Mononuclear cell (primary cell): Measurements from ENCODE around the gene LCE3A. TPM values are rescaled to one million over a fixed set of nuclear protein-coding genes. Genes with fewer than 3 reads are reported as not detected.
"Not testable (repeated sequence)": the region's sequence is repeated elsewhere in the genome, so short reads cannot be mapped to it uniquely, and the experiment has no call there.

ENCODE experiments used
- H3K27me3 ChIP-seq: 2 replicates; pipeline ENCODE4 v1.6.0; 2011; ENCODE audit warnings: low read length, control low read depth; ENCODE audit not compliant: insufficient read depth
- H3K4me1 ChIP-seq: 2 replicates; pipeline ENCODE4 v1.5.1; 2011; ENCODE audit warnings: mild to moderate bottlenecking, low read length, control low read depth; ENCODE audit not compliant: insufficient read depth
- H3K4me3 ChIP-seq: 2 replicates; pipeline ENCODE4 v1.5.1; 2011; ENCODE audit warnings: mild to moderate bottlenecking, low read length, moderate library complexity
- H3K9me3 ChIP-seq: 2 replicates; pipeline ENCODE4 v1.5.1; 2011; ENCODE audit warnings: low read depth, mild to moderate bottlenecking, control low read depth, low read length
- total RNA-seq: library from RNA; depleted of rRNA; stranded (reverse); fragments of >200 nt; gene quantifications from one replicate; pipeline ENCODE4 v1.2.3, GENCODE V29; 2012

Gene LCE3A
- total RNA-seq, 1 donor: not detected

GRCh38 chr1:152613511-152613910 lies 9.4 kb downstream of the LCE3A start, which contains the start of gene LCE3B:
TSS of gene LCE3B (plus strand) at chr1:152613811. CDS start at chr1:152613811, 0 bp downstream.
- Histone ChIP-seq H3K27me3 (no peaks in the 10 kb centered on the region), H3K4me1 (no peaks in the 10 kb centered on the region), H3K4me3 (no peak within 1 kb of the TSS), H3K9me3 (no peaks in the 10 kb centered on the region)

DNA sequence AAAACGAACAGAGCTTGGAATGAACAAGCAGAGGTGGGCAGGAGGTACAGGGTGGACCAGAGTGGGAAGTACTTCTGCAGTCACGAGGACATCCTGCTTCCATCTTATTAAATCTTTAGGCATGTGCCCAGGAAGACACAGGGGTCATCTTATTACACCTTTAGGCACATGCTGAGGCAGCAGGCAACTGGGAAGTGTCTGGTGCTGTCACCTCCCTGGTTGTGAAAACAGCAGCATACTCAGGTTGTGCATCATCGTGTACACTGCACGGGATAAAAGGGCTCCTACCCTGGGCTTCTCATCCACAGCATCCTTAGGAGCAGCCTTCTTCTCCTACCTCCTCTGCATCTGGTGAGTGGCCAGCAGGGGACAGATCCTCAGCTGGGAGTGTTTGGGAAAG lies 23.0 kb downstream of the LCE3A start, which contains the start of gene LCE3C:
LCE3C (plus strand) TSS at position 301 of the 400 bp plus-strand sequence. CDS start 498 bp downstream, outside the sequence.
- no peaks in the 10 kb centered on the region for H3K27me3 ChIP-seq
- H3K9me3 ChIP-seq: peaks cover 6% of the 10 kb centered on the region

DNA sequence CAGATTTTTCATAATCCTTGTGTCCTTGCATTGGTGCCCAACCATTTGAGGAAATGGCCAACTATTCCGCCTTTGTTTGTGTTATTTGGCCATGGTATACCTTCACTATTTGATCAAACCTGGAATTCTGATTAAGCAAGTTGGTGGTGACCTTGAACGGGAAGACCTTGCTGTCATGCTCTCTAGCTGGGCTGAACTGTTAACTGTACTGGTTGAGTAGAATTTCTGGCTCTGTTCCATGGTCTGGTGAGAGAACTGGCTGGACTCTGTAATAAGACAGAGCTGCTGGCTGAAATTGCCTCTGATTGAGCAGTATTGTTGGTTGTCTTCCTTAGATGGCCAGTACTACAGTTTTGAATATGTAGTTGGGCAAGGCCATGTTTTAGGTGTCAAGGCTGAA lies 25.9 kb downstream of the LCE3A start:
- no peaks in the 10 kb centered on the region for H3K4me1 ChIP-seq
- no peaks in the 10 kb centered on the region for H3K27me3 ChIP-seq
- H3K4me3 ChIP-seq: no peak overlapping the region
- H3K9me3 ChIP-seq: peaks cover 11% of the 10 kb centered on the region

More for the DNA sequence above, 23.0 kb downstream of the LCE3A start, which contains the start of gene LCE3C:
- Histone ChIP-seq H3K4me3 (no peak within 1 kb of the TSS), H3K4me1 (no peaks in the 10 kb centered on the region)

DNA sequence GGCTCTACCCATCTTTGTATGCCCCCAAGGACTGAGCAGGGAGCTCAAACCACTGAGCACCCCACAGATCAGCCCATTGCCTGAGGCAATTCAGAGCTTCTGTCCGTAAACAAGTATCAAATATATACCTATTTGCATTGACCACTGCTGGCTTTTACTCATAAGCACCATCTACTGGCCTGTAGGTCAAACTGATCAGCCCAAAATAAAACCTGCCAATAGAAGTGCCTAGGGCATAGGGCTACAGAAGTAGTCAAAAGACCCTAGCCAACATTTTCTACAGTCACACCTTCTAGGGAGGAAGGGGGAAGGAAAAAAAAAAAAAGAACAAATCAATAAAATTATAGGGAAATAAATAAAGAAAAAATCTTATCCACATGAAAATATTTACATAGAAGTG lies 37.3 kb downstream of the LCE3A start:
- H3K4me1 ChIP-seq: no peaks in the 10 kb centered on the region
- no peak overlapping the region for H3K4me3 ChIP-seq
- H3K9me3 ChIP-seq: no peaks in the 10 kb centered on the region
- peaks cover 4% of the 10 kb centered on the region for H3K27me3 ChIP-seq

DNA sequence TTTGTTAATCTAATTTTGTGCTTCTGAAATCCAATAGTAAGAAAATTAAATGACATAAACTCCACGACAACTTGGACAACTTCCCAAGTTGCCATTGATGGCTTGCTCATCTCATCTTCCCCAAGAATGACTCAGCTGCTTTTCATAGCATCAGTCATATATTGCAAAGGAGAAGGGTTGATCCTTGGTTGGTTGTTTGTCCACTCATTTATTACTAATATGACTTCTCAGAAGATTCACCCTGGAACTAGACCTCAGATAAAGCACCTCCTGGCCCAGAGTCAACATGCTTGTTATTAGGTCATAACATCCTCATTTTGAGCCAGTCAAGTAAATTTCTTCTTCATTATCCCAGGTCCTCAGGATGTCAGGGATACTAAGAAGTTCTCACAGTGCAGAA lies 40.3 kb downstream of the LCE3A start:
- H3K4me3 ChIP-seq: no peak overlapping the region
- H3K9me3 ChIP-seq: no peaks in the 10 kb centered on the region
- H3K27me3 ChIP-seq: peaks cover 4% of the 10 kb centered on the region
- no peaks in the 10 kb centered on the region for H3K4me1 ChIP-seq

DNA sequence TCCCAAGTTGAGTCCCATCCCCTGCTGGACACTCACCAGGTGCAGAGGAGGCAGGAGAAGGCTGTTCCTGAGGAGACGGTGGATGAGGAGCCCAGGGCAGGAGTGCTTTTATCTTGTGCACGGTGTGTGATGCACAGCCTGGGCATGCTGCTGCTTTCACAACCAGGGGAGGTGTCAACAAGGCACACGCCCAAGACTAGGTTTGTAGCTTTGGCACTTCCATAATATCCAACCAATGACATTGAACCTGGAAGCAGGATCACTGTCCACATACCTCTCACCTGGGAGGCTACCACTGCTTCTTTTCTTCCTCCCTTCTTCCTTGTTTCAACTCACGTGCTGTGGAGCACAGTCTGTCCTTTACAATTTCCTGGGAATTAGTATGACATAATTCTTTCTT lies 42.5 kb downstream of the LCE3A start, which contains the start of gene LCE3D:
LCE3D (minus strand) TSS at position 84 of the 400 bp plus-strand sequence. CDS start 580 bp downstream, outside the sequence.
- Histone ChIP-seq H3K4me3 (no peak within 1 kb of the TSS), H3K9me3 (no peaks in the 10 kb centered on the region), H3K4me1 (no peaks in the 10 kb centered on the region), H3K27me3 (peaks cover 1% of the 10 kb centered on the region)

GRCh38 chr1:152579526-152579925 lies 43.4 kb downstream of the LCE3A start:
- H3K4me3 ChIP-seq, H3K4me1 ChIP-seq, H3K27me3 ChIP-seq, H3K9me3 ChIP-seq: not testable (repeated sequence)

GRCh38 chr1:152577168-152577567 lies 45.7 kb downstream of the LCE3A start:
- Histone ChIP-seq H3K27me3 (no peaks in the 10 kb centered on the region), H3K4me1 (no peaks in the 10 kb centered on the region), H3K9me3 (no peaks in the 10 kb centered on the region), H3K4me3 (no peak overlapping the region)

Other genes with a start within 250 kb of the LCE3A start
- not detected for gene CRNN, start 208.8 kb downstream of the LCE3A start, total RNA-seq
- not detected for gene LCE5A, start 112.3 kb downstream of the LCE3A start, total RNA-seq
- not detected for gene CRCT1, start 108.6 kb downstream of the LCE3A start, total RNA-seq
- gene LCE3E, start 56.3 kb downstream of the LCE3A start, total RNA-seq: not detected
- gene LCE3D, start 42.6 kb downstream of the LCE3A start, total RNA-seq: not detected
- not detected for gene LCE3C, start 22.9 kb downstream of the LCE3A start, total RNA-seq
- gene LCE3B, start 9.3 kb downstream of the LCE3A start, total RNA-seq: not detected
- not detected for gene LCE2D, start 40.3 kb upstream of the LCE3A start, total RNA-seq
- gene LCE2C, start 52.2 kb upstream of the LCE3A start, total RNA-seq: not detected
- gene LCE2B, start 63.0 kb upstream of the LCE3A start, total RNA-seq: not detected
- gene LCE2A, start 75.2 kb upstream of the LCE3A start, total RNA-seq: not detected
- not detected for gene LCE4A, start 85.1 kb upstream of the LCE3A start, total RNA-seq
- gene KPRP, start 134.9 kb upstream of the LCE3A start, total RNA-seq: not detected
- not detected for gene LCE1F, start 152.0 kb upstream of the LCE3A start, total RNA-seq
- not detected for gene LCE1E, start 163.2 kb upstream of the LCE3A start, total RNA-seq
- gene LCE1D, start 173.6 kb upstream of the LCE3A start, total RNA-seq: not detected
- gene LCE1C, start 183.5 kb upstream of the LCE3A start, total RNA-seq: not detected
- gene LCE1B, start 188.9 kb upstream of the LCE3A start, total RNA-seq: not detected
- not detected for gene LCE1A, start 204.4 kb upstream of the LCE3A start, total RNA-seq
- not detected for gene LCE6A, start 219.8 kb upstream of the LCE3A start, total RNA-seq
- not detected for gene LCE7A, start 236.9 kb upstream of the LCE3A start, total RNA-seq